NCI-H69 (cell line): ENCODE results near the gene HTRA3.

Source experiments
- DNase-seq: peaks from one replicate; lab custom pipeline; 2025; lab: John Stamatoyannopoulos, UW

Gene HTRA3

GRCh38 chr4:8234715-8235114 lies 34.8 kb upstream of the HTRA3 start:
- no peak for DNase-seq

- peak; percentile 40 for DNase-seq
Observed at GRCh38 chr4:8235224-8235623, 34.3 kb upstream of the HTRA3 start.

- DNase-seq, result no peak
Observed at GRCh38 chr4:8235686-8236085, 33.9 kb upstream of the HTRA3 start.

GRCh38 chr4:8236106-8236919 lies 33.2 kb upstream of the HTRA3 start:
- DNase-seq, result no peak

- no peak for DNase-seq
Observed at GRCh38 chr4:8236920-8237195, 32.7 kb upstream of the HTRA3 start.

GRCh38 chr4:8237256-8237989 lies 32.1 kb upstream of the HTRA3 start:
- peak; percentile 5 for DNase-seq

GRCh38 chr4:8238036-8238511 lies 31.5 kb upstream of the HTRA3 start:
- peak; percentile 62 for DNase-seq

GRCh38 chr4:8238515-8239053 lies 31.0 kb upstream of the HTRA3 start:
- peak; percentile 29 for DNase-seq

GRCh38 chr4:8239226-8239625 lies 30.3 kb upstream of the HTRA3 start:
- no peak for DNase-seq

- DNase-seq, result no peak
Observed at GRCh38 chr4:8239661-8240060, 29.9 kb upstream of the HTRA3 start.

- DNase-seq, result no peak
Observed at GRCh38 chr4:8240211-8241041, 29.1 kb upstream of the HTRA3 start.

GRCh38 chr4:8241211-8241779 lies 28.3 kb upstream of the HTRA3 start:
- no peak for DNase-seq

GRCh38 chr4:8241895-8242696 lies 27.5 kb upstream of the HTRA3 start:
- peak; percentile 83 for DNase-seq

- DNase-seq, result no peak
Observed at GRCh38 chr4:8242782-8243560, 26.6 kb upstream of the HTRA3 start.

- no peak for DNase-seq
Observed at GRCh38 chr4:8244001-8244757, 25.4 kb upstream of the HTRA3 start.

GRCh38 chr4:8244931-8245460 lies 24.6 kb upstream of the HTRA3 start:
- no peak for DNase-seq

- no peak for DNase-seq
Observed at GRCh38 chr4:8245884-8246833, 23.4 kb upstream of the HTRA3 start.
